Measurements from ENCODE around the gene SLC37A1. TPM values are rescaled to one million over a fixed set of nuclear protein-coding genes. Genes with fewer than 3 reads are reported as not detected.
A peak's percentile ranks its signal among the peaks of the same experiment; 100 is the strongest.

SLC37A1 gene
- polyA plus RNA-seq, 1 donor, result 2.7 TPM

GRCh38 chr21:42526379-42526727 lies 12.7 kb downstream of the SLC37A1 start:
- no peak for DNase-seq (ENCODE audit: low read depth)

GRCh38 chr21:42527127-42527488 lies 13.5 kb downstream of the SLC37A1 start:
- DNase-seq (ENCODE audit: low read depth), result no peak

- DNase-seq (ENCODE audit: low read depth), result peak; percentile 25
Observed at GRCh38 chr21:42527489-42528158, 14.0 kb downstream of the SLC37A1 start.

GRCh38 chr21:42530167-42530518 lies 16.5 kb downstream of the SLC37A1 start:
- DNase-seq (ENCODE audit: low read depth), result no peak

- DNase-seq (ENCODE audit: low read depth), result no peak
Observed at GRCh38 chr21:42531771-42532170, 18.1 kb downstream of the SLC37A1 start.

GRCh38 chr21:42532466-42533181 lies 19.0 kb downstream of the SLC37A1 start:
- no peak for DNase-seq (ENCODE audit: low read depth)

GRCh38 chr21:42533306-42533962 lies 19.8 kb downstream of the SLC37A1 start:
- no peak for DNase-seq (ENCODE audit: low read depth)

GRCh38 chr21:42533963-42534355 lies 20.3 kb downstream of the SLC37A1 start:
- DNase-seq (ENCODE audit: low read depth), result no peak

GRCh38 chr21:42534421-42535378 lies 21.0 kb downstream of the SLC37A1 start:
- DNase-seq (ENCODE audit: low read depth), result peak; percentile 19

GRCh38 chr21:42535602-42536171 lies 22.0 kb downstream of the SLC37A1 start:
- DNase-seq (ENCODE audit: low read depth), result no peak

- DNase-seq (ENCODE audit: low read depth), result no peak
Observed at GRCh38 chr21:42536601-42537000, 22.9 kb downstream of the SLC37A1 start.

- no peak for DNase-seq (ENCODE audit: low read depth)
Observed at GRCh38 chr21:42537106-42537742, 23.6 kb downstream of the SLC37A1 start.

- DNase-seq (ENCODE audit: low read depth), result no peak
Observed at GRCh38 chr21:42538479-42539275, 25.0 kb downstream of the SLC37A1 start.

- DNase-seq (ENCODE audit: low read depth), result no peak
Observed at GRCh38 chr21:42539342-42539741, 25.7 kb downstream of the SLC37A1 start.

GRCh38 chr21:42539931-42540343 lies 26.3 kb downstream of the SLC37A1 start:
- DNase-seq (ENCODE audit: low read depth), result no peak

- DNase-seq (ENCODE audit: low read depth), result no peak
Observed at GRCh38 chr21:42540396-42540795, 26.7 kb downstream of the SLC37A1 start.

- DNase-seq (ENCODE audit: low read depth), result no peak
Observed at GRCh38 chr21:42541174-42541573, 27.5 kb downstream of the SLC37A1 start.

GRCh38 chr21:42541618-42542017 lies 28.0 kb downstream of the SLC37A1 start:
- no peak for DNase-seq (ENCODE audit: low read depth)

GRCh38 chr21:42542196-42542595 lies 28.5 kb downstream of the SLC37A1 start:
- DNase-seq (ENCODE audit: low read depth), result no peak

- no peak for DNase-seq (ENCODE audit: low read depth)
Observed at GRCh38 chr21:42542596-42542995, 28.9 kb downstream of the SLC37A1 start.

Data from forelimb muscle (tissue), 1 donor.